ENCODE data around the gene CXCL1. TPM values are rescaled to one million over a fixed set of nuclear protein-coding genes. Genes with fewer than 3 reads are reported as not detected.

CXCL1 gene
- total RNA-seq, 1 experiment from 2014 or later: 267 TPM

GRCh38 chr4:73870260-73870659 is 1.1 kb downstream of the CXCL1 start:
- no peaks in the 10 kb centered on the region for H4K20me1 ChIP-seq (ENCODE audit: low read length)

GRCh38 chr4:73870768-73871167 is 1.6 kb downstream of the CXCL1 start:
- TF ChIP-seq, protein P1, sequence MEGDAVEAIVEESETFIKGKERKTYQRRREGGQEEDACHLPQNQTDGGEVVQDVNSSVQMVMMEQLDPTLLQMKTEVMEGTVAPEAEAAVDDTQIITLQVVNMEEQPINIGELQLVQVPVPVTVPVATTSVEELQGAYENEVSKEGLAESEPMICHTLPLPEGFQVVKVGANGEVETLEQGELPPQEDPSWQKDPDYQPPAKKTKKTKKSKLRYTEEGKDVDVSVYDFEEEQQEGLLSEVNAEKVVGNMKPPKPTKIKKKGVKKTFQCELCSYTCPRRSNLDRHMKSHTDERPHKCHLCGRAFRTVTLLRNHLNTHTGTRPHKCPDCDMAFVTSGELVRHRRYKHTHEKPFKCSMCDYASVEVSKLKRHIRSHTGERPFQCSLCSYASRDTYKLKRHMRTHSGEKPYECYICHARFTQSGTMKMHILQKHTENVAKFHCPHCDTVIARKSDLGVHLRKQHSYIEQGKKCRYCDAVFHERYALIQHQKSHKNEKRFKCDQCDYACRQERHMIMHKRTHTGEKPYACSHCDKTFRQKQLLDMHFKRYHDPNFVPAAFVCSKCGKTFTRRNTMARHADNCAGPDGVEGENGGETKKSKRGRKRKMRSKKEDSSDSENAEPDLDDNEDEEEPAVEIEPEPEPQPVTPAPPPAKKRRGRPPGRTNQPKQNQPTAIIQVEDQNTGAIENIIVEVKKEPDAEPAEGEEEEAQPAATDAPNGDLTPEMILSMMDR (conservative IDR thresholded peaks at IDR 0.05; ENCODE audit: low read depth, low read length): no peak
- TF ChIP-seq EZH2phosphoT487 (IDR thresholded peaks at IDR 0.05; ENCODE audit: borderline replicate concordance, low read length): no peak
- no peak for TF ChIP-seq EZH2 (IDR thresholded peaks at IDR 0.05; ENCODE audit: low read length, unreplicated experiment)
- CTCF ChIA-PET: no interaction called here
- H3K27me3 ChIP-seq (ENCODE audit: low read length): no peaks in the 10 kb centered on the region
- H3K9me3 ChIP-seq (ENCODE audit: low read length): no peaks in the 10 kb centered on the region
- peak overlapping the region; percentile 82 for H3K9ac ChIP-seq (ENCODE audit: low read length)
- peaks cover 73% of the 10 kb centered on the region for H3K4me1 ChIP-seq (ENCODE audit: insufficient read depth, low read length)
- no peak overlapping the region for H2AFZ ChIP-seq (ENCODE audit: low read length)
- no TSS peak for BruUV-seq (replicated peaks)
- intact Hi-C loops (cut with micrococcal nuclease): no loop called here
- H3F3A ChIP-seq (ENCODE audit: low read length, unreplicated experiment): no peaks in the 10 kb centered on the region
- POLR2A ChIA-PET (ENCODE audit: unreplicated experiment): interaction anchor here (0.7 kb wide), 1 partner anchor 207 kb away, joined by 3 read pairs; no protein-coding TSS in a partner anchor
- H3K27ac ChIP-seq (ENCODE audit: low read length): peak overlapping the region; percentile 80
- H3K79me2 ChIP-seq (ENCODE audit: low read length): no peaks in the 10 kb centered on the region
- H3K4me2 ChIP-seq (ENCODE audit: low read length): peak overlapping the region; percentile 81
- H3K4me3 ChIP-seq (ENCODE audit: low read length): peak overlapping the region; percentile 65
- H3K36me3 ChIP-seq (ENCODE audit: low read depth, low read length): no peaks in the 10 kb centered on the region
- no peaks in the 10 kb centered on the region for H3K9me2 ChIP-seq (replicated peaks; ENCODE audit: low read length)
- no peak for ATAC-seq
- no peaks in the 10 kb centered on the region for H4K20me1 ChIP-seq (ENCODE audit: low read length)
- peak; percentile 38 for DNase-seq

More at GRCh38 chr4:73870260-73870659, 1.1 kb downstream of the CXCL1 start:
- BruUV-seq (replicated peaks): no TSS peak
- TF ChIP-seq EZH2phosphoT487 (IDR thresholded peaks at IDR 0.05; ENCODE audit: borderline replicate concordance, low read length): no peak
- TF ChIP-seq, protein P1 (conservative IDR thresholded peaks at IDR 0.05; ENCODE audit: low read depth, low read length): no peak
- TF ChIP-seq EZH2 (IDR thresholded peaks at IDR 0.05; ENCODE audit: low read length, unreplicated experiment): no peak
- peak overlapping the region; percentile 65 for H3K4me3 ChIP-seq (ENCODE audit: low read length)
- POLR2A ChIA-PET (ENCODE audit: unreplicated experiment): interaction anchor here (0.7 kb wide), 1 partner anchor 207 kb away, joined by 3 read pairs; no protein-coding TSS in a partner anchor
- peak; percentile 82 for DNase-seq
- H3K79me2 ChIP-seq (ENCODE audit: low read length): no peaks in the 10 kb centered on the region
- peaks cover 73% of the 10 kb centered on the region for H3K4me1 ChIP-seq (ENCODE audit: insufficient read depth, low read length)
- no peaks in the 10 kb centered on the region for H3K27me3 ChIP-seq (ENCODE audit: low read length)
- H2AFZ ChIP-seq (ENCODE audit: low read length): peak overlapping the region; percentile 70; the same call in 1 of the 2 replicates
- peak overlapping the region; percentile 80 for H3K27ac ChIP-seq (ENCODE audit: low read length)
- CTCF ChIA-PET: no interaction called here
- H3F3A ChIP-seq (ENCODE audit: low read length, unreplicated experiment): no peaks in the 10 kb centered on the region
- H3K4me2 ChIP-seq (ENCODE audit: low read length): peak overlapping the region; percentile 81
- intact Hi-C loops (cut with micrococcal nuclease): no loop called here
- no peaks in the 10 kb centered on the region for H3K36me3 ChIP-seq (ENCODE audit: low read depth, low read length)
- ATAC-seq: peak; percentile 19
- no peaks in the 10 kb centered on the region for H3K9me2 ChIP-seq (replicated peaks; ENCODE audit: low read length)
- no peaks in the 10 kb centered on the region for H3K9me3 ChIP-seq (ENCODE audit: low read length)
- H3K9ac ChIP-seq (ENCODE audit: low read length): peak overlapping the region; percentile 82

- Histone ChIP-seq H3K4me3 (ENCODE audit: low read length) (peak overlapping the region; percentile 65), H3K36me3 (ENCODE audit: low read depth, low read length) (no peaks in the 10 kb centered on the region), H3K9ac (ENCODE audit: low read length) (peak overlapping the region; percentile 82; the same call in 1 of the 2 replicates), H2AFZ (ENCODE audit: low read length) (no peak overlapping the region), H4K20me1 (ENCODE audit: low read length) (no peaks in the 10 kb centered on the region), H3K4me2 (ENCODE audit: low read length) (peak overlapping the region; percentile 81), H3K27me3 (ENCODE audit: low read length) (no peaks in the 10 kb centered on the region), H3K9me2 (replicated peaks; ENCODE audit: low read length) (no peaks in the 10 kb centered on the region), H3F3A (ENCODE audit: low read length, unreplicated experiment) (no peaks in the 10 kb centered on the region), H3K4me1 (ENCODE audit: insufficient read depth, low read length) (peaks cover 69% of the 10 kb centered on the region), H3K79me2 (ENCODE audit: low read length) (no peaks in the 10 kb centered on the region), H3K9me3 (ENCODE audit: low read length) (no peaks in the 10 kb centered on the region), H3K27ac (ENCODE audit: low read length) (peak overlapping the region; percentile 80)
- POLR2A ChIA-PET (ENCODE audit: unreplicated experiment): interaction anchor here (0.5 to 0.9 kb wide), 4 partner anchors 9 to 152 kb away, joined by 3 to 6 read pairs (median 3); no protein-coding TSS in a partner anchor
- ATAC-seq (no peak), DNase-seq (peak; percentile 45)
- BruUV-seq (replicated peaks): no TSS peak
- no peak for TF ChIP-seq EZH2phosphoT487 (IDR thresholded peaks at IDR 0.05; ENCODE audit: borderline replicate concordance, low read length)
- TF ChIP-seq, protein P1 (conservative IDR thresholded peaks at IDR 0.05; ENCODE audit: low read depth, low read length): no peak
- TF ChIP-seq EZH2 (IDR thresholded peaks at IDR 0.05; ENCODE audit: low read length, unreplicated experiment): no peak
- CTCF ChIA-PET: no interaction called here
- intact Hi-C loops (cut with micrococcal nuclease): no loop called here
Measured at GRCh38 chr4:73871511-73872310, 2.5 kb downstream of the CXCL1 start.
